Measurements from ENCODE around the gene NUP214.

Gene NUP214

GRCh38 chr9:131280660-131281059, 155.3 kb downstream of the NUP214 start:
- no peak for TF ChIP-seq CTCF (IDR thresholded peaks at IDR 0.05; ENCODE audit: insufficient read depth, low read depth, low read length, missing control alignments)
- DNase-seq (ENCODE audit: low read depth) = no peak
- no peak overlapping the region for H3K4me3 ChIP-seq (ENCODE audit: low read depth, low read length)

- TF ChIP-seq CTCF (IDR thresholded peaks at IDR 0.05; ENCODE audit: insufficient read depth, low read depth, low read length, missing control alignments) = no peak
- no peak overlapping the region for H3K4me3 ChIP-seq (ENCODE audit: low read depth, low read length)
- no peak for DNase-seq (ENCODE audit: low read depth)
Observed at GRCh38 chr9:131281119-131281965, 156.0 kb downstream of the NUP214 start.

DNA sequence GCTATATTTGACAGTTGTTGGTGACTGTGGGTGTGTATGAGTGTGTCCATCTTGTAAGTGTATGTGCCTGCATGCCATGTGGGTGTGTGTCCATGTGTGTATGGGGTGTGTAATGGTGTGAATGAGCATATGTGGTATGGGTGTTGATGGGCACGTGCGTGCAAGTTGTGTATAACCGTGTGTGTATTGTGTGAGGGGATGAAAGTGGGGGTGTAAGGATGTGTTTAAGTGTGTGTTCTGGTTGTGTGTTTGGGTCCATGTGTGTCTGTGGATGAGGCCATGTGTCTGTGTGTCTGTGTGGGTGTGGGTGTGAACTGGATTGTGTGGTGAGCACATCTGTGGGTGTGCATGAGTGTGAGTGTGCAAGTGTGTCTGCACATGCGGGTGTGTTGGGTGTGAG, 156.8 kb downstream of the NUP214 start:
- DNase-seq (ENCODE audit: low read depth) = no peak
- TF ChIP-seq CTCF (IDR thresholded peaks at IDR 0.05; ENCODE audit: insufficient read depth, low read depth, low read length, missing control alignments) = no peak
- no peak overlapping the region for H3K4me3 ChIP-seq (ENCODE audit: low read depth, low read length)

DNA sequence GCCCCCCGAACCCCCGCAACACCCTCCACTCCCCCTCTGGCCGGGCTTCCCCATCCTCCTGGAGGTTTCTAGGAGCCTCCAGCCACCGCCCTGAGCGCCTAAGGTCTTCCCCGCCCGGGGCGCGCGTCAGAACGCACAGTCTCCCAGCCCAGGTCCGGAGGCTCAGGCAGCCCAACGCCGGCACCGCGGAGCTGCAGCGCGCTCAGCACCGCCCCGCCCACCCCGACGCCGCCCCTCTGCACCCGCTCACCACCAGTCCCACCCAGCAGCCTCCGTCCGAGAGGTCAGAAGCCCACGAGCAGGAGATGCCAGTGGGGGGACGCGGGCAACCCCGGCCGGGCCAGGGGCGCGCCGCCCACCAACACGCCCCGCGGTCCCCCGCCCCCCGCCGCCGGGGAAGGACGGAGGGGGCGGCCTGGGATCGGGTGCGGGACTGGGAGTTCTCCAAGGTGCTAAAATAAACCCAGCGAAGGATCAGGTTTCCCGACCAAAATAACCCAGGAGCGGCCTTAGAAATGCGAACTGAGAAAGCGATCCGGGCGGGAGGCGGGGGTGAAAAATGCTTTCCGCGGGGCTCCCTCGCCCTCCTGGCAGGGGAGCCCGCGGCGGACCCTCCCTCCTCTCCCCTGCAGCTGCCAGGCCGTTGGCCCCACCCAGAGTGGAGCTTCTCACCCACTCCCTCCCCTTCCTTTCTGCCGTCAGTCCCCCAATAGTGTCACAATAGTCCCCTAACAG, 157.5 kb downstream of the NUP214 start:
- no peak for DNase-seq (ENCODE audit: low read depth)
- H3K4me3 ChIP-seq (ENCODE audit: low read depth, low read length) = no peak overlapping the region
- no peak for TF ChIP-seq CTCF (IDR thresholded peaks at IDR 0.05; ENCODE audit: insufficient read depth, low read depth, low read length, missing control alignments)

Measured in GM12865 (cell line).